GM08714 (cell line): ENCODE measurements around the gene HMGN4.

Experiments
- H3K4me3 ChIP-seq: fragments of 200-500 bp; sonication (Bioruptor generic); 2 replicates; pipeline ENCODE4 v1.5.1; 2014; ENCODE audit warnings: mild to moderate bottlenecking, low read length, inconsistent platforms
- ZNF274 ChIP-seq: IDR thresholded peaks from 2 replicates; pipeline ENCODE4 v1.6.1; 2012; ENCODE audit warnings: mild to moderate bottlenecking, low read depth, low read length

The HMGN4 gene

GRCh38 chr6:26595669-26596269 lies 57.6 kb downstream of the HMGN4 start:
- H3K4me3 ChIP-seq = peak overlapping the region; percentile 85
- no peak for TF ChIP-seq ZNF274
